K562 (cell line): ENCODE measurements around the gene CLDN7. TPM values are rescaled to one million over a fixed set of nuclear protein-coding genes. Genes with fewer than 3 reads are reported as not detected.

Experiments used
- ATAC-seq: fragments of 200-7000 bp; cut with Tn5 transposase; 3 replicates; pipeline ENCODE4 v1.9.1; 2020; ENCODE audit warnings: moderate library complexity
- BruUV-seq: library from RNA; stranded (reverse); fragments of 400-500 nt; replicated peaks from 2 replicates; lab custom pipeline; 2021; lab: Mats Ljungman, UMichigan
- CTCF ChIA-PET: fragments of 300-600 bp; formaldehyde crosslinking; extraction: SDS; loops from one replicate; lab custom pipeline; 2021; ENCODE audit warnings: low intra/inter-chr PET ratio; lab: Yijun Ruan, JAX
- POLR2A ChIA-PET: fragments of 300-600, 350-650 bp; sonication (Branson Sonifier 250); formaldehyde crosslinking; extraction: SDS; loops from one replicate; lab custom pipeline; 2021; ENCODE audit warnings: antibody characterized with exemption, inconsistent platforms; lab: Yijun Ruan, JAX
- DNase-seq, 4 experiments: peaks; one replicate each; pipeline versions ENCODE4 v3.0.0 to v3.0.0-alpha.2; 2011 to 2018; ENCODE audit warnings: low spot score in 3 of 4, mixed read lengths in 3 of 4; ENCODE audit errors: extremely low read depth in 1 of 4
- FAIRE-seq: peaks from 2 replicates; lab custom pipeline; 2011; peaks lifted over from hg19 to GRCh38; lab: Jason Lieb, UNC
- H2AFZ ChIP-seq: 2 replicates; pipeline ENCODE4 v1.6.0; 2011; ENCODE audit warnings: low read depth, low read length, control low read depth, inconsistent platforms
- H3K27ac ChIP-seq: fragments of 200-600 bp; 3 replicates; pipeline ENCODE4 v1.8.0; 2011; ENCODE audit warnings: low read depth, mild to moderate bottlenecking, control low read depth, inconsistent platforms, low read length, moderate library complexity, mixed read lengths; ENCODE audit errors: extremely low read depth
- H3K27me3 ChIP-seq, 2 experiments: fragments of 300-600 bp in 1 of 2; 2 replicates in 1 of 2; 3 replicates in 1 of 2; pipeline versions ENCODE4 v1.6.0 to v1.8.0; 2011; ENCODE audit warnings: inconsistent platforms in 2 of 2, low read length in 2 of 2, mild to moderate bottlenecking in 1 of 2, mixed read lengths in 1 of 2, moderate library complexity in 1 of 2; ENCODE audit not compliant: control insufficient read depth in 2 of 2, insufficient read depth in 2 of 2
- H3K36me3 ChIP-seq: fragments of 300-600 bp; 3 replicates; pipeline ENCODE4 v1.8.0; 2011; ENCODE audit warnings: mild to moderate bottlenecking, low read length, inconsistent platforms; ENCODE audit not compliant: control insufficient read depth, insufficient read depth
- H3K4me1 ChIP-seq, 2 experiments: fragments of 200-600 bp in 1 of 2; replicated peaks in 1 of 2; 2 replicates in 1 of 2; 3 replicates in 1 of 2; pipeline versions ENCODE4 v1.5.1 to v1.8.0; 2011; ENCODE audit warnings: inconsistent platforms in 2 of 2, low read length in 2 of 2, mild to moderate bottlenecking in 1 of 2, mixed read lengths in 1 of 2, moderate library complexity in 1 of 2; ENCODE audit not compliant: control insufficient read depth in 2 of 2, insufficient read depth in 2 of 2
- H3K4me2 ChIP-seq: 2 replicates; pipeline ENCODE4 v1.6.1; 2011; ENCODE audit warnings: low read length, control low read depth, inconsistent platforms, mixed read lengths; ENCODE audit not compliant: insufficient read depth
- H3K4me3 ChIP-seq: fragments of 200-600 bp; sonication (generic), shearing (Covaris generic); 2 replicates; pipeline ENCODE4 v1.5.1; 2016; ENCODE audit warnings: control low read depth, inconsistent platforms
- H3K79me2 ChIP-seq: fragments of 200-600 bp; 3 replicates; pipeline ENCODE4 v1.8.0; 2011; ENCODE audit warnings: low read length, inconsistent platforms; ENCODE audit not compliant: control insufficient read depth, insufficient read depth
- H3K9ac ChIP-seq, 2 experiments: 2 replicates each; pipeline versions ENCODE4 v1.6.0 to v1.6.1; 2011; ENCODE audit warnings: low read depth in 2 of 2, low read length in 2 of 2, control low read depth in 1 of 2, inconsistent platforms in 1 of 2, mild to moderate bottlenecking in 1 of 2, mixed read lengths in 1 of 2; ENCODE audit not compliant: insufficient read depth in 1 of 2
- H3K9me1 ChIP-seq: one replicate; pipeline ENCODE4 v1.6.0; 2011; ENCODE audit warnings: inconsistent platforms, mild to moderate bottlenecking, low read length, moderate library complexity; ENCODE audit not compliant: control insufficient read depth, insufficient read depth
- H3K9me3 ChIP-seq: replicated peaks from 2 replicates; pipeline ENCODE4 v1.5.1; 2011; ENCODE audit warnings: low read depth, low read length, inconsistent platforms; ENCODE audit not compliant: control insufficient read depth, insufficient read depth
- H4K20me1 ChIP-seq: replicated peaks from 2 replicates; pipeline ENCODE4 v1.6.1; 2011; ENCODE audit warnings: low read length, inconsistent platforms, mixed read lengths; ENCODE audit not compliant: control insufficient read depth, insufficient read depth
- GABPA ChIP-seq: fragments of 200-800 bp; sonication (Bioruptor generic); conservative IDR thresholded peaks from 2 replicates; pipeline ENCODE4 v1.6.1; 2016; ENCODE audit warnings: low read depth, missing genetic modification characterization, missing compliant biosample characterization
- HCFC1 ChIP-seq: IDR thresholded peaks from 2 replicates; pipeline ENCODE4 v1.6.1; 2012; ENCODE audit warnings: low read depth, low read length, improper control_type of control experiment
- HDAC1 ChIP-seq, 2 experiments: fragments of 450-650 bp; IDR thresholded peaks; 2 replicates each; pipeline ENCODE4 v1.6.1; 2016 to 2017; ENCODE audit warnings: inconsistent platforms in 1 of 2, mild to moderate bottlenecking in 1 of 2, moderate library complexity in 1 of 2
- MECOM ChIP-seq: fragments of 250-450 bp; sonication (Bioruptor Pico); IDR thresholded peaks from 2 replicates; pipeline ENCODE4 v1.8.0; 2022; ENCODE audit warnings: inconsistent platforms
- POLR2G ChIP-seq: fragments of 200-400 bp; formaldehyde crosslinking; IDR thresholded peaks from 2 replicates; pipeline ENCODE4 v1.6.1; 2017; ENCODE audit warnings: low read depth, mild to moderate bottlenecking, antibody characterized with exemption, low read length, moderate library complexity
- STAT5B ChIP-seq: fragments of 250-450 bp; sonication (Bioruptor Pico); IDR thresholded peaks from 2 replicates; pipeline ENCODE4 v1.8.0; 2021; ENCODE audit warnings: mild to moderate bottlenecking, inconsistent platforms
- ZFP36 ChIP-seq: fragments of 150-350 bp; IDR thresholded peaks from 2 replicates; pipeline ENCODE4 v1.6.1; 2018; ENCODE audit warnings: low read length, low read depth; ENCODE audit not compliant: partially characterized antibody
- WGBS: fragments of 100-300 bp; shearing (Covaris generic); methylation state at CpG from one replicate; pipeline ENCODE4 v1.1.6; 2016; ENCODE audit warnings: low coverage, mixed read lengths; ENCODE audit not compliant: insufficient coverage; ENCODE audit errors: missing lambda C conversion rate; 5-methylcytosine and 5-hydroxymethylcytosine counted together
- in situ Hi-C: fragments of 300-500 bp; cut with MboI; formaldehyde crosslinking; loops from 4 replicates; pipeline ENCODE4 v1.15.0; 2018; ENCODE audit warnings: inconsistent platforms, mixed read lengths
- intact Hi-C: fragments of 100-400 bp; cut with micrococcal nuclease; formaldehyde crosslinking; loops from 2 replicates; pipeline ENCODE4 v1.14.2; 2022
- polyA plus RNA-seq, 8 experiments: library from polyadenylated mRNA; depleted of rRNA in 4 of 8; stranded (reverse) in 5 of 8; unstranded in 3 of 8; fragments of >200 nt; fragmentation: Nextera tagmentation in 2 of 8; fragmentation: Illumina TruSeq in 1 of 8; extraction: Ambion mirVana in 2 of 8; extraction: Trizol in 1 of 8; gene quantifications; 2 replicates each; pipeline versions ENCODE4 v1.2.1 to v1.2.3, GENCODE V29; 2011 to 2014; ENCODE audit warnings: inconsistent platforms in 1 of 8, missing spikeins in 1 of 8
- total RNA-seq, 7 experiments: library from RNA; depleted of rRNA in 6 of 7; stranded (reverse); fragments of >200 nt in 6 of 7; fragmentation: Illumina TruSeq in 2 of 7; extraction: Trizol in 2 of 7; gene quantifications; 2 replicates each; pipeline versions ENCODE4 v1.2.1 to v1.2.3, GENCODE V29; 2011 to 2021; ENCODE audit warnings: low replicate concordance in 1 of 7
- TF ChIP-seq, protein P1 (sequence below), 2 experiments: fragments of 450-650 bp; IDR thresholded peaks; 2 replicates each; pipeline ENCODE4 v1.6.1; 2016; ENCODE audit warnings: mild to moderate bottlenecking in 2 of 2, borderline replicate concordance in 1 of 2, low read depth in 1 of 2, moderate library complexity in 1 of 2

The CLDN7 gene
- total and polyA plus RNA-seq, 9 of the 15 experiments (the other 6 are each of a cell fraction or from before 2014, with no cell fraction given), result 2.2 to 14.5 (median 7.6) TPM

DNA sequence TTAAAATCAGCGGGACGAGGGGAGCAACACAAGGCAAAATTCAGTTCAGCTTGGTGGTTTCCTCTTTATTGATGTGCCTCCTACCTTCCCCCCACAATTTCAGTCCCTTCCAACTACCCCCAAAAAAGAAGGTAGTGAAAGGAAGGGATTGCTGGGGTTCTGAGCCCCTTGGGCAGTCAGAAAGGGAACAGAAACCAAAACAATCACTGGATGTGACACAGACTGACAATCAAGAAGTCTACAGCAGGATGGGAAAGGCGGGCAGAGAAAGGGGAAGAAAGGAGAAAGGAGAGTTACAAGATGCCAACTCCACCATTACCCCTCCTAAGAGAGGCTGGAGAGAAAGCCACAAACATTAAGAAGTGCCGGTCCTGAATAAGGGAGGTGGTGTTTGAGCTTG, 21.9 kb downstream of the CLDN7 start (continued):
- no peak for TF ChIP-seq MECOM

DNA sequence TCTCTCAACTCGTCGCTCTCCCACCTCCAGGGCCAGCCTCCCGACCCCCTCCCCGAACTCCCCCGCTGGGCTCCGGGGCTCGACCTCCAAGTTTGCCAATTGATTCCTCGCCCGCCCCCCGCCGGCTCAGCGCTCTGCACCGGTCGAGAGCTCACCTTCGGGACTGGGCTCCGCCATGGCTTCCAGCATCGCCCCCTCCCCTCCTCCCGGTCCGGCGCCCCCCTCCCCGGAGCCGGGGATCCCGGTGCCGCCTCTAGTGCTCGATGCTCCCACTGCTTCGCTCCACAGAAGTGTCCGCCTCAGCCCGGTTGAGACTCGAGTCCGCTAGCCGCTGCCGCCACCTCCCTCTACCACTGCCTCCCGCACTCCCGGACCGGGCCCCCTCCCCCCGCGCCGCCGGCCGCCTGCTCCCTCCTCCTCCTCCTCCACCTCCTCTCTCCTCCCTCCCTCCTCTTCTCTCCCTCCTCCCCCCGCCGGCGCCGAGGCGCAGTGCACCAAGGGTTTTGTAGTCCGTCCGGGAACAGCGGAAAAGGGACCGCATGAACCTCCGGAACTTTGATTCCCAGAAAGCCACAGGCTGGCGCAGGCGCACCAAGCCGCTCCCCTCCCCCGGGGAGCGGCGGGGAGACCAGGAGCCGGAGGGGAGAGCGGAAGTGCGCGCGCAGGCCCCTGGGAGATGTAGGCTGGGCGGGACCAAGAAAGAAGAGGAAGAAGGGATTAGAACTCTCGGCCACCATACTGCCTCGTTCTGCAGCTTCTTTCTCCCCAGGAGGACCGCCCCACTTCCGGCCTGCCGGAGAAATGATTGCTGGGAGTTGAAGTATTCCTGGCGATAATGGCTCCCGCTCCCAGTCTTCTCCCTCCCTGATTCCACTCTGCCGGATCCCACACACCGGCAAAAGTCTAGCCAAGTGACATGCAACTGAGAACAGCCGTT, 22.9 kb downstream of the CLDN7 start, which contains the start of gene PHF23:
Gene PHF23, minus strand, starts transcription at position 367 of the 937 bp plus-strand sequence. Its CDS starts 178 bp downstream, at position 189.
- Histone ChIP-seq H2AFZ (0 out of 2 replicates have a peak within 1 kb of the TSS, but pooled peaks have one; percentile 24), H3K4me1 (peaks cover 38 to 46% of the 10 kb centered on the region in 2 experiments; a peak in 4 of 5 replicates), H3K79me2 (peaks cover 71% of the 10 kb centered on the region)
- TF ChIP-seq ZFP36 (peak; percentile 41), HCFC1 (peak; percentile 92), HDAC1 (IDR thresholded peaks at IDR 0.05) (peak in 1 of 2 experiments; percentile 65; a peak in 1 of 4 replicates), GABPA (tag) (peak; percentile 97), STAT5B (CRISPR knock-in tag) (no peak), POLR2G (peak; percentile 80)
- TF ChIP-seq, protein P1, sequence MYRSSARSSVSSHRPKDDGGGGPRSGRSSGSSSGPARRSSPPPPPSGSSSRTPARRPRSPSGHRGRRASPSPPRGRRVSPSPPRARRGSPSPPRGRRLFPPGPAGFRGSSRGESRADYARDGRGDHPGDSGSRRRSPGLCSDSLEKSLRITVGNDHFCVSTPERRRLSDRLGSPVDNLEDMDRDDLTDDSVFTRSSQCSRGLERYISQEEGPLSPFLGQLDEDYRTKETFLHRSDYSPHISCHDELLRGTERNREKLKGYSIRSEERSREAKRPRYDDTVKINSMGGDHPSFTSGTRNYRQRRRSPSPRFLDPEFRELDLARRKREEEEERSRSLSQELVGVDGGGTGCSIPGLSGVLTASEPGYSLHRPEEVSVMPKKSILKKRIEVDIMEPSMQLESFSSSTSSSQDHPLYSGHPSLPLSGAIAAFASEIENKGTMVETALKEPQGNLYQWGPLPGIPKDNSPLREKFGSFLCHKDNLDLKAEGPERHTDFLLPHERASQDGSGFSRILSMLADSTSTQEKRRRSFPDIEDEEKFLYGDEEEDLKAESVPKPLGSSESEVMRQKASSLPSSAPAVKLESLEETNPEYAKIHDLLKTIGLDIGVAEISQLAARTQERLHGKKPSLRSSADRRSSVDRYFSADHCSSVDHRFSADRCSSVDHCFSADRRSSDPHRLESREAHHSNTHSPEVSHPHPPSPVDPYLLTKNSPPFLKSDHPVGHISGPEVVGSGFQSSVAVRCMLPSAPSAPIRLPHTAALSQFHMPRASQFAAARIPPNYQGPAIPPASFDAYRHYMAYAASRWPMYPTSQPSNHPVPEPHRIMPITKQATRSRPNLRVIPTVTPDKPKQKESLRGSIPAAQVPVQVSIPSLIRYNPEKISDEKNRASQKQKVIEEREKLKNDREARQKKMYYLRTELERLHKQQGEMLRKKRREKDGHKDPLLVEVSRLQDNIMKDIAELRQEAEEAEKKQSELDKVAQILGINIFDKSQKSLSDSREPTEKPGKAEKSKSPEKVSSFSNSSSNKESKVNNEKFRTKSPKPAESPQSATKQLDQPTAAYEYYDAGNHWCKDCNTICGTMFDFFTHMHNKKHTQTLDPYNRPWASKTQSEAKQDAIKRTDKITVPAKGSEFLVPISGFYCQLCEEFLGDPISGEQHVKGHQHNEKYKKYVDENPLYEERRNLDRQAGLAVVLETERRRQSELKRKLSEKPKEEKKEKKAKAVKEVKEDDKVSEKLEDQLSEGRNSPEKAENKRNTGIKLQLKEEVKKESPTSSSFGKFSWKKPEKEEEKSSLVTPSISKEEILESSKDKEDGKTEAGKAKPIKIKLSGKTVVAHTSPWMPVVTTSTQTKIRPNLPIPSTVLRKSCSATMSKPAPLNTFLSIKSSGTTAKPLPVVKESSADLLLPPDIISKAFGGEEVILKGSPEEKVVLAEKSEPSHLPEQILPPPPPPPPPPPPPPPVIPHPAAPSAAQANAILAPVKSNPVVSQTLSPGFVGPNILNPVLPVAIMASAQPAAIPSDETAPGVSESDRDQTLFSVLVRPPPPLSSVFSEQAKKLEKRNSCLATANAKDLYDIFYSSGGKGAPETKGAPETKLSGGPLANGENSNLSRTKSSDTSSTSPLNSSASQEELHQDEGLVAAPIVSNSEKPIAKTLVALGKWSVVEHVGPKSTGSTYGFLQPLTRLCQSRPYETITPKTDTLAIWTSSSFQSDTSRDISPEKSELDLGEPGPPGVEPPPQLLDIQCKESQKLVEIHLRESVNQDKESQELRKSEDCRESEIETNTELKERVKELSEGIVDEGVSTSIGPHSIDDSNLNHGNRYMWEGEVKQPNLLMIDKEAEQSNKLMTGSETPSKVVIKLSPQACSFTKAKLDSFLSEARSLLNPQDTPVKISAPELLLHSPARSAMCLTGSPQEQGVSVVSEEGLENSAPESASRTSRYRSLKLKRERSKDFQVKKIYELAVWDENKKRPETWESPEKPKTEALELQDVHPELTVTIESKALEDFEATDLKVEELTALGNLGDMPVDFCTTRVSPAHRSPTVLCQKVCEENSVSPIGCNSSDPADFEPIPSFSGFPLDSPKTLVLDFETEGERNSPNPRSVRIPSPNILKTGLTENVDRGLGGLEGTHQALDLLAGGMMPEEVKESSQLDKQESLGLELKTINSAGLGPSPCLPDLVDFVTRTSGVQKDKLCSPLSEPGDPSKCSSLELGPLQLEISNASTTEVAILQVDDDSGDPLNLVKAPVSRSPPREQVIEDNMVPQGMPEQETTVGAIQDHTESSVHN (IDR thresholded peaks at IDR 0.05; ENCODE audit: borderline replicate concordance in 1 of 2, low read depth in 1 of 2), result no peak

More for the DNA sequence above, 22.9 kb downstream of the CLDN7 start, which contains the start of gene PHF23:
- BruUV-seq, result no TSS peak
- H3K9me3 ChIP-seq, result no peaks in the 10 kb centered on the region
- H3K9me1 ChIP-seq, result no peaks in the 10 kb centered on the region
- H3K36me3 ChIP-seq, result peaks cover 60% of the 10 kb centered on the region; the same call in 2 of the 3 replicates
- FAIRE-seq (peak; percentile 98), ATAC-seq (peak; percentile 76), DNase-seq (peak; percentile 82 to 98 (median 90))
- 2% methylated on average over 11 of the region's 72 CpGs for WGBS
- intact Hi-C loops (loop anchor here (2.0 to 5.0 kb wide), 2 partner anchors 13 to 43 kb away; partner anchors contain the start of genes ELP5 and SLC2A4), in situ Hi-C loops (no loop called here)
- CTCF ChIA-PET, result no interaction called here
- H3K4me2 ChIP-seq, result peak within 1 kb of the TSS; percentile 88
- peaks cover 5% of the 10 kb centered on the region; the same call in 1 of the 2 replicates for H4K20me1 ChIP-seq
- no peaks in the 10 kb centered on the region for H3K27me3 ChIP-seq
- H3K27ac ChIP-seq, result peak within 1 kb of the TSS; percentile 98
- H3K4me3 ChIP-seq, result peak within 1 kb of the TSS; percentile 79
- H3K9ac ChIP-seq, result peak within 1 kb of the TSS; percentile 98 to 99
- POLR2A ChIA-PET, result interaction anchor here (0.6 to 3.6 kb wide), 9 partner anchors 9 to 106 kb away, joined by 3 to 16 read pairs (median 4); partner anchors contain the start of genes ACADVL, CTDNEP1, DLG4 and ELP5
